CD14-positive monocyte (primary cell): Measurements from ENCODE around the gene NTRK2. TPM values are rescaled to one million over a fixed set of nuclear protein-coding genes. Genes with fewer than 3 reads are reported as not detected.

Source experiments
- DNase-seq, 3 donors: peaks; one replicate each; pipeline ENCODE4 v3.0.0-alpha.2; 2011 to 2022
- H2AFZ ChIP-seq: 2 replicates; pipeline ENCODE4 v1.6.0; 2012; ENCODE audit warnings: mild to moderate bottlenecking, low read depth, low read length, inconsistent platforms; ENCODE audit not compliant: insufficient read depth, poor library complexity, severe bottlenecking
- H3K27ac ChIP-seq, 2 donors: 1 replicate in 1 of 2; 2 replicates in 1 of 2; pipeline ENCODE4 v1.5.1; 2012 to 2013; ENCODE audit warnings: low read length in 2 of 2, control low read depth in 1 of 2, inconsistent platforms in 1 of 2, low read depth in 1 of 2, mild to moderate bottlenecking in 1 of 2
- H3K27me3 ChIP-seq, 2 donors: one replicate each; pipeline versions ENCODE4 v1.6.0 to v1.6.1; 2011 to 2013; ENCODE audit warnings: low read length in 2 of 2; ENCODE audit not compliant: control insufficient read depth in 2 of 2, insufficient read depth in 2 of 2
- H3K36me3 ChIP-seq, 2 donors: replicated peaks in 1 of 2; 1 replicate in 1 of 2; 2 replicates in 1 of 2; pipeline versions ENCODE4 v1.5.1 to v1.6.1; 2012 to 2013; ENCODE audit warnings: low read length in 2 of 2, control low read depth in 1 of 2, inconsistent platforms in 1 of 2, mild to moderate bottlenecking in 1 of 2; ENCODE audit not compliant: insufficient read depth in 2 of 2, control insufficient read depth in 1 of 2
- H3K4me1 ChIP-seq, 2 donors: 1 replicate in 1 of 2; 2 replicates in 1 of 2; pipeline versions ENCODE4 v1.5.1 to v1.6.1; 2012 to 2013; ENCODE audit warnings: low read length in 2 of 2, control low read depth in 1 of 2, inconsistent platforms in 1 of 2, mild to moderate bottlenecking in 1 of 2, moderate library complexity in 1 of 2; ENCODE audit not compliant: insufficient read depth in 2 of 2, control insufficient read depth in 1 of 2
- H3K4me2 ChIP-seq: replicated peaks from 2 replicates; pipeline ENCODE3; 2012; ENCODE audit warnings: low read length, moderate library complexity, mild to moderate bottlenecking; ENCODE audit not compliant: poor library complexity, severe bottlenecking; ENCODE audit errors: extremely low read depth
- H3K4me3 ChIP-seq, 3 experiments: fragments of 200-600 bp in 1 of 3; sonication (generic) in 1 of 3; replicated peaks in 1 of 3; 1 replicate in 2 of 3; 2 replicates in 1 of 3; pipeline ENCODE4 v1.5.1; 2011 to 2013; ENCODE audit warnings: low read length in 3 of 3, mild to moderate bottlenecking in 3 of 3, control low read depth in 2 of 3, low read depth in 2 of 3, inconsistent platforms in 1 of 3, moderate library complexity in 1 of 3
- H3K79me2 ChIP-seq: 2 replicates; pipeline ENCODE4 v1.6.0; 2012; ENCODE audit warnings: mild to moderate bottlenecking, control low read depth, inconsistent platforms, low read length, moderate library complexity; ENCODE audit not compliant: insufficient read depth
- H3K9ac ChIP-seq: 2 replicates; pipeline ENCODE4 v1.6.0; 2017; ENCODE audit warnings: low read length, mild to moderate bottlenecking; ENCODE audit not compliant: insufficient read depth, poor library complexity, severe bottlenecking
- H3K9me3 ChIP-seq, 2 donors: replicated peaks in 1 of 2; 1 replicate in 1 of 2; 2 replicates in 1 of 2; pipeline versions ENCODE4 v1.5.1 to v1.6.1; 2012 to 2013; ENCODE audit warnings: low read length in 2 of 2, control low read depth in 1 of 2; ENCODE audit not compliant: control insufficient read depth in 1 of 2, insufficient read depth in 1 of 2
- H4K20me1 ChIP-seq: 2 replicates; pipeline ENCODE4 v1.6.0; 2012; ENCODE audit warnings: mild to moderate bottlenecking, low read length, control low read depth, moderate library complexity; ENCODE audit not compliant: insufficient read depth
- H3K27ac Mint-ChIP-seq, 7 donors: one replicate each; pipeline ENCODE4 v1.8.0; 2020; ENCODE audit warnings: mild to moderate bottlenecking in 7 of 7, mixed read lengths in 7 of 7, moderate library complexity in 6 of 7, inconsistent platforms in 2 of 7
- H3K27me3 Mint-ChIP-seq, 3 donors: one replicate each; pipeline ENCODE4 v1.8.0; 2021 to 2022; ENCODE audit warnings: low read depth in 3 of 3, mild to moderate bottlenecking in 3 of 3, mixed read lengths in 3 of 3, moderate library complexity in 3 of 3, inconsistent platforms in 1 of 3
- H3K36me3 Mint-ChIP-seq, 2 donors: one replicate each; pipeline ENCODE4 v1.8.0; 2020; ENCODE audit warnings: mixed read lengths in 2 of 2, inconsistent platforms in 1 of 2, mild to moderate bottlenecking in 1 of 2
- H3K4me1 Mint-ChIP-seq: one replicate; pipeline ENCODE4 v1.8.0; 2020; ENCODE audit warnings: mild to moderate bottlenecking, mixed read lengths
- H3K4me3 Mint-ChIP-seq, 2 donors: one replicate each; pipeline ENCODE4 v1.8.0; 2020; ENCODE audit warnings: mild to moderate bottlenecking in 2 of 2, mixed read lengths in 2 of 2, moderate library complexity in 1 of 2
- H3K9me3 Mint-ChIP-seq, 7 donors: one replicate each; pipeline ENCODE4 v1.8.0; 2020 to 2022; ENCODE audit warnings: mixed read lengths in 7 of 7, mild to moderate bottlenecking in 6 of 7, moderate library complexity in 6 of 7, inconsistent platforms in 2 of 7
- WGBS: methylation state at CpG from one replicate; pipeline ENCODE4 v1.1.5; 2013; ENCODE audit warnings: missing lambda C conversion rate; ENCODE audit not compliant: insufficient coverage; 5-methylcytosine and 5-hydroxymethylcytosine counted together
- intact Hi-C, 2 donors: fragments of 100-400 bp; cut with micrococcal nuclease; formaldehyde crosslinking; loops; one replicate each; pipeline versions ENCODE4 v1.15.0 to v1.15.1; 2023
- polyA plus RNA-seq, 3 donors: library from polyadenylated mRNA; depleted of rRNA in 1 of 3; unstranded in 2 of 3; stranded (reverse) in 1 of 3; fragments of 300-500 nt in 2 of 3; fragments of >200 nt in 1 of 3; fragmentation: Illumina TruSeq in 2 of 3; gene quantifications; 1 replicate in 2 of 3; 2 replicates in 1 of 3; pipeline ENCODE4 v1.2.3, GENCODE V29; 2012 to 2021
- TF ChIP-seq, protein P1 (sequence below): fragments of 200-600 bp; IDR thresholded peaks from one replicate; pipeline ENCODE4 v1.8.0; 2022; ENCODE audit warnings: antibody characterized with exemption, mild to moderate bottlenecking

Gene NTRK2
- polyA plus RNA-seq, 3 donors: not detected

DNA sequence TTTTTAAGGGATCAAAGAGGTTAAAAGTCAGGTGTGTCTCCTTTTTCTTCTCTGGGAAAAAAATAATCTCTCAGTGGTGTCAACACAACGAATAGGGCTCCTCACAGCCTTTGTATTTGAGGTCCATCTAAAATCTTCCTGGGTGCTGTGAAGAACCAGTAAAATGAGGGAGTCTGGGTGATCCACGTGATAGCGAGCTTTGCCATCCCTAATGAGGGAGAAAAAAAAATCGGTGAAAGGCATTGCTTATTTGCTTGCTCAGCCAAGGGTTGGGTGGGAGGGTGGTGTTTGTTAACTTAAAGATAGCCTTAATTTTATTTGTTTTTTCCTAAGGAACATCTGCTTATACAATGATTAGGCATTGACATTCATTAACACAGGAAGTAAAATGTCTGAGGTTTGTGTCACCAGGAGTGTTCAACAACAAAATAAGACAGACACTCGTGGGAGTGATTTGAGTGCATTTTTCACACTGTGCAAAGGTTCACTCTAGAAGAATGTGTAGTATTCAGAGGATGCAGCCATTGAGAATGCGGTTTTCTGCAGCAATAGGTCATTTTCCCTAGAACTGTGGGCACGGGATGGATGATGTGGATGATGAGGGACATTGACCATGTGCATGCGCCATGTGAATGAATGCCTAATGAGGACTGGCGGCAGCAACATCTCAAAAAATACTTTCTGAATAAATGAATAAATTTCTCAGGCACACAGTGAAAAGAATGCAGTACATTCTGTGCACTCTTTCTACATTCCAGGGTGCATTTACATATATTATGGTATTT, 369.5 kb downstream of the NTRK2 start:
- no peaks in the 10 kb centered on the region for H3K79me2 ChIP-seq
- H2AFZ ChIP-seq: no peak overlapping the region
- Mint-ChIP-seq H3K4me3 (no peak overlapping the region), H3K27me3 (no peaks in the 10 kb centered on the region), H3K27ac (no peak overlapping the region), H3K9me3 (peaks cover 0 to 3% (median 2%) of the 10 kb centered on the region in 7 donors), H3K4me1 (no peaks in the 10 kb centered on the region), H3K36me3 (no peaks in the 10 kb centered on the region)
- intact Hi-C loops: no loop called here
- no peaks in the 10 kb centered on the region for H4K20me1 ChIP-seq
- 78% methylated on average over 2 of the region's 9 CpGs for WGBS
- no peak overlapping the region for H3K27ac ChIP-seq
- no peak overlapping the region for H3K9ac ChIP-seq
- H3K4me2 ChIP-seq: no peak overlapping the region
- TF ChIP-seq, protein P1, sequence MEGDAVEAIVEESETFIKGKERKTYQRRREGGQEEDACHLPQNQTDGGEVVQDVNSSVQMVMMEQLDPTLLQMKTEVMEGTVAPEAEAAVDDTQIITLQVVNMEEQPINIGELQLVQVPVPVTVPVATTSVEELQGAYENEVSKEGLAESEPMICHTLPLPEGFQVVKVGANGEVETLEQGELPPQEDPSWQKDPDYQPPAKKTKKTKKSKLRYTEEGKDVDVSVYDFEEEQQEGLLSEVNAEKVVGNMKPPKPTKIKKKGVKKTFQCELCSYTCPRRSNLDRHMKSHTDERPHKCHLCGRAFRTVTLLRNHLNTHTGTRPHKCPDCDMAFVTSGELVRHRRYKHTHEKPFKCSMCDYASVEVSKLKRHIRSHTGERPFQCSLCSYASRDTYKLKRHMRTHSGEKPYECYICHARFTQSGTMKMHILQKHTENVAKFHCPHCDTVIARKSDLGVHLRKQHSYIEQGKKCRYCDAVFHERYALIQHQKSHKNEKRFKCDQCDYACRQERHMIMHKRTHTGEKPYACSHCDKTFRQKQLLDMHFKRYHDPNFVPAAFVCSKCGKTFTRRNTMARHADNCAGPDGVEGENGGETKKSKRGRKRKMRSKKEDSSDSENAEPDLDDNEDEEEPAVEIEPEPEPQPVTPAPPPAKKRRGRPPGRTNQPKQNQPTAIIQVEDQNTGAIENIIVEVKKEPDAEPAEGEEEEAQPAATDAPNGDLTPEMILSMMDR: no peak
- no peaks in the 10 kb centered on the region for H3K4me1 ChIP-seq
- H3K36me3 ChIP-seq: no peaks in the 10 kb centered on the region
- peaks cover 0 to 7% of the 10 kb centered on the region in 2 donors for H3K27me3 ChIP-seq
- no peak overlapping the region for H3K4me3 ChIP-seq
- no peak for DNase-seq
- no peaks in the 10 kb centered on the region for H3K9me3 ChIP-seq

DNA sequence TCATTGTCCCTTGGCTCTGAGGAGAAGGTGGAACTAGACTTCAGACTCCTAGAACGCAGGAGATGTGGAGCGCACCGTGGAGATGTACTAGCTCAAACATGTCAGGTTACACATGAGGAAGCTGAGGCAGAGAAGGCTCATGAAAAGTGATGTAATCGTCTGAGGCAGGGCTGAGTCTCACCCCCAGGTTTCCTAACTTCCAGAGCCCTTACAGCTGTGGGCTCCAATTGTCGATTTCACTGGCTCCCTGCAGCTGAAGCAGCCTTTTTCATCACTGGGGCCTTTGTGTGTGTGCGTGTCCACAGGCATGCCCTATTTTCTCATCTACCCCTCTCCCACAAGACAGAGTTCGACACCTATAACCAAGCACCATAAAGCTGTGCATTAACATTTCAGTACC, 370.6 kb downstream of the NTRK2 start:
- H4K20me1 ChIP-seq: no peaks in the 10 kb centered on the region
- intact Hi-C loops: no loop called here
- no peaks in the 10 kb centered on the region for H3K36me3 Mint-ChIP-seq
- H2AFZ ChIP-seq: no peak overlapping the region
- no peak for DNase-seq
- H3K9ac ChIP-seq: no peak overlapping the region
- TF ChIP-seq, protein P1: no peak
- H3K27ac ChIP-seq: no peak overlapping the region
- H3K4me3 Mint-ChIP-seq: no peak overlapping the region
- H3K27me3 Mint-ChIP-seq: peaks cover 0 to under 1% (median 0%) of the 10 kb centered on the region in 3 donors
- H3K79me2 ChIP-seq: no peaks in the 10 kb centered on the region
- H3K4me2 ChIP-seq: no peak overlapping the region
- H3K36me3 ChIP-seq: no peaks in the 10 kb centered on the region
- H3K9me3 ChIP-seq: no peaks in the 10 kb centered on the region
- no peaks in the 10 kb centered on the region for H3K4me1 Mint-ChIP-seq
- no peak overlapping the region for H3K4me3 ChIP-seq
- H3K9me3 Mint-ChIP-seq: peaks cover 0 to 2% (median 0%) of the 10 kb centered on the region in 7 donors
- WGBS: 94% methylated on average over 6 of the region's 7 CpGs
- peaks cover 0 to 7% of the 10 kb centered on the region in 2 donors for H3K27me3 ChIP-seq
- no peak overlapping the region for H3K27ac Mint-ChIP-seq
- no peaks in the 10 kb centered on the region for H3K4me1 ChIP-seq
